ENCODE measurements around the gene AGBL4.

The AGBL4 gene

DNA sequence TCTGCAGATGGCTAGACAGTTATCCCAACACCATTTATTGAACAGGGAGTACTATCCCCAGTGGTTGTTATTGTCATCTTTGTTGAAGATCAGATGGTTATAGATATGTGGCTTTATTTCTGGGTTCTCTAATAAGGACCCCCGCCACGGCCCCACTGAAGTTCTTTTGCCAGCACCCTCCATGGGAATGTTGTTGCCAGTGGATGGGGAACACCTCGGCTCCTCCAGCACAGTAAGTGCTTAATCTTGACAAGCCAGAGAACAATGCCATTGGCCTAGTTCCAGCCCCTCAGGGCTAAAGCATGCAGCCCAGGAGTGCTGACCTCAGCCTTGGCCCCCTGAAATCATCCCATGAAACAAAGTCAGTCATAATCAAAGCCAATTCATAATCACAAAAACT lies 337.6 kb downstream of the AGBL4 start:
- no peak for FAIRE-seq

DNA sequence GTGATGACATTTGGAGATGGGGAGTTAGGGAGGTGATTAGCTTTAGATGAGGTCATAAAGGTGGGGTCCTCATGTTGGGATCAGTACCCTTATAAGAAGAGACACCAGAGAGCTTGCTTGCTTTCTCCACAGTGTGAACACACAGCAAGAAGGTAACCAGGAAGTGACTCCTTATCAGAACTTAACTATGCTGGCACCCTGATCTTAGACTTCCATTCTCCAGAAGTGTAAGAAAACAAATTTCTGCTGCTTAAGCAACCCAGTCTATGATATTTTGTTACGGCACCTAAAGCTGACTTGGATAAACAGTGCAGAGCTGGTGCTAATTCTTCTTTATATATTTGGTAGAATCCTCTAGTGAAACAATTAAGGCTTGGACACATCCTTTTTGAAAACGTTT lies 346.0 kb downstream of the AGBL4 start:
- no peak for FAIRE-seq

DNA sequence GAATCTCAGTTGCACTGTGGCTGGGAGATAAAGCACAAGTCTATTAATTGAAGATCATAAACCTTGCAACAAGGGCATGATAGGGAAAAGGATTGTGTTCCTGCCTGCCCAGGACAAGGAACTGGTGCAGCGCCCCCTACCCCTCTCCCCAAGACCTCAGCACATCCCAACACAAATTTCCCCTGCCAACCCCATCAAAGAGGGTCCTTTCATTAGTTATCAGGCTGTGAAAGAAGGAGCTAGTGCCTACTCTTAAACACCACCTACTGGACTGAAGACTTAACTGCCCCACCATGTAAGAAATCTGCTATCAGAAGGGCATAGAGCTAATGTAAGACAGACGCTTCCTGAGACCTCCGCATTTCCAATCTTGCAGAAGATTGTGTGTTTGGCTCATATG lies 372.6 kb downstream of the AGBL4 start:
- FAIRE-seq, result no peak

DNA sequence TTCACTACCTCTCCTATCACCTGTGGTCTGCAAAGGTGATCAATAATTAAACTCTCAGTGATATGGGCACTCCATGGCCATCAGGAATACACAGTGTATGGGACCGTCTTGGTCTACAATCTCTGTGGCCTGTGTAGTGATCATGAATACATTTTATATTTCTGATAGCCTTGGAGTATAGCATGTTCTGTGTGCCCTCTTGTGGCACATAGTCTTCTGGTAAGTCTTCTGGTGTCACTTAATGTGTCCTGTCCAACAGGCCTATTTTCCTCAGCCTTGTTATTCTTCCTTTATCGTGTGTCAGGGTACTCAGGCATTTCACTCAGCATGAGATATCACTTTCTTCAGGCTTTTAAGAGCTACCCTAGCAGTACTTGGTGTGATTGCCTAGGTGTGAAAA lies 393.6 kb downstream of the AGBL4 start:
- FAIRE-seq, result no peak

DNA sequence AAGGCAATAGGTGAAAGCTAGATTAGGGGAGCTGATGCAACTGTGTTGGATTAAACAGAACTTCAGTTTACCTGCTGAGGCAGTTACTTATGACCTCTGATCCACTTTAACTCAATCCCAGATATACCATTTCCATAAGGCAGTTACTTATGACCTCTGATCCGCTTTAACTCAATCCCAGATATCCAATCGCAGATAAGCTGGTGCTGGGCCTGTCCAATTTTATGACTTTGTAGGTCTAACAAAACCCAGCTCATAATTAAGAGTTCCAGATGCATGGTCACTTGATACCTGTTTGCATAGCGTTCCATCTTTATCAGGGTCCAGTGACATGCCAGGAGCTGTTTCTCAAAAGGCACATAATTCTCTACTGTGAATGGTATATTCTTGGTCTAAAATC lies 396.0 kb downstream of the AGBL4 start:
- no peak for FAIRE-seq

DNA sequence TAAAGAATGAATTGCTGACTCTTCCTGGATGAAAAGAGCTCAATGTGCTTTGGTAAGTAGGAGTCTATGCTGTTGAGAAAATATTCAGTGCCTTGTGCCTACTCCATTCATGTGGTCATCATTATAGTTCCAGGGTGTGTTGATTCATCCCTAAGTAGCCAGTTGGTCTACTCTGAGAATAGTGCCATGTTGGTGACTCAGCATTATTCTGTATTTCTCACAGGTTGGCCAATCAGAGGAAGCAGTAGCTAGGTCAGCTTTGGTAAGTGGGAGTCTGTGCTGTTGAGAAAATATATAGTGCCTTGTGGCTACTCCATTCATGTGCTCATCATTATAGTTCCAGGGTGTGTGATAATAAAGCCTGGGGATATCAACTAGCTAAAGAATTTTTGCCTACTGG lies 397.3 kb downstream of the AGBL4 start:
- FAIRE-seq, result no peak

DNA sequence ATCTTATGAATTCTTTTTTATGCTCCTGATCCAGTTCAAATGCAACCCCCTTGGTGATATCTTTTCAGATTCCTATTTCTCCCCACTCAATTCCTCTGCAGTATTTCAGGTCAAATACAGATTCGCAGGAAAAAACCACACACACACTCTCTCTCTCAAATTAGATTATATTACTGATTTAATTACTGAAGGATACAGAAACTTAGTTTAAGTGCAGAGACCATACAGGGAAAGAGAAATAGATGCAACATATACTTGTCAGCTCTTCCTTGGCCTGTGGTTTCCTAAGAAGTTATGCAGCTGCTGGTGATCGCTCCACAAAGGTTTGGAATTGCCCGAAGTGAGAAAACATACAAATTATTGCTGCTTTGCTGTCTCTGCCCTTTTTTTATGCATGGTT lies 400.9 kb downstream of the AGBL4 start:
- no peak for FAIRE-seq

DNA sequence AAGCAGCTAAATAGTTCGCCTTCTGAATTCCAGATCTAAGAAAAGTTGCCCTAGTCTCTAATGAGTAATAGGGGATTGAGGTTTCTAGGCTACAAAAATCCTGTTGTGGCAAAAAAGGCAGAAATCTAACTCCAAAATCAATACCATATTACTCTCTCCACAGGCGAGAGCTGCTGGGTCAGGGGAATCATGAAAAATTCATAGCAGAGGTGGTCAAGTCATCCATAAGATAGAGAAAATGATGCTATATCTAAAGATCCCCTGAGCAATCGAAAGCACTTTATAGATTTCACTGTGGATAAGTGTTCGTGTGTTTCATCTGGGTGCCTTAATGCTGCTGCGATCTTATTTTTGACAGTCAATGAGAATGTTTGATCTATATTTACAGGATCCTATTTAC lies 417.7 kb downstream of the AGBL4 start:
- FAIRE-seq, result no peak

DNA sequence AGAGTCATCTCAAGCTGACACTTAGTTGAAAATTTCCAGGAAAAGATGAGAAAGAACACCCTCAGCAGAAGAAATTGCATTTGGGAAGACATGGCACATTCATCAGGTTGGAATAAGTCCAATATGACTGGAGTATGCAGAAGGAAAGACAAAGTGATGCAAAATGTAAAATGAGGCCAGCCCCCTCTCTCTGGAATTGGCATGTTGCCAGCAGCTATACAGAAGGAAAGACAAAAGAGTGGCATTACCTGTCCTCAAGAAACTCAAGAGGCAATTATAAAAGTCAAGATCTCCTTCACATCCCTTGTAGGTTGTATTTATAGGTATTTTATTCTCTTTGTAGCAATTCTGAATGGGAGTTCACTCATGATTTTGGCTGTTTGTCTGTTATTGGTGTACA lies 426.3 kb downstream of the AGBL4 start:
- FAIRE-seq, result no peak

DNA sequence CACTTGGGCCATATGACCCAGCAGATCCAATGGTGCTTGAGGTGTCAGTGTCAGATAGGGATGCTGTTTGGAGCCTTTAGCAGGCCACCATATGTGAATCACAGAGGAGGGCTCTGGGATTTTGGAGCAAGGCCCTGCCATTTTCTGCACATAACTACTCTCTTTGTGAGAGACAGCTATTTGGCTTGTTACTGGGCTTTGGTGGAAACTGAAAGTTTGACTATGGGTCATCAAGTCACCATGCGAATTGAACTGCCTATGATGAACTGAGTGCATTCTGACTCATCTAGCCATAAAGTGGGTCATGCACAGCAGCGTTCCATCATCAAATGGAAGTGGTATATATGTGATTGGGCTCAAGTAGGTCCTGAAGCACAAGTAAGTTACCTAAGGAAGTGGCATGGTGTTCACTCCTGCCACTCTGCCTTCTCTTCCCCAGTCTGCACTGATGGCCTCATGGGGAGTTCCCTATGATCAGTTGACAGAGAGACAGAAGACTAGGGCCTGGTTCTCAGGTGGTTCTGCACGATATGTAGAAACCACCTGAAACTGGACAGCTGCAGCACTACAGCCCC lies 447.3 kb downstream of the AGBL4 start:
- no peak for FAIRE-seq

DNA sequence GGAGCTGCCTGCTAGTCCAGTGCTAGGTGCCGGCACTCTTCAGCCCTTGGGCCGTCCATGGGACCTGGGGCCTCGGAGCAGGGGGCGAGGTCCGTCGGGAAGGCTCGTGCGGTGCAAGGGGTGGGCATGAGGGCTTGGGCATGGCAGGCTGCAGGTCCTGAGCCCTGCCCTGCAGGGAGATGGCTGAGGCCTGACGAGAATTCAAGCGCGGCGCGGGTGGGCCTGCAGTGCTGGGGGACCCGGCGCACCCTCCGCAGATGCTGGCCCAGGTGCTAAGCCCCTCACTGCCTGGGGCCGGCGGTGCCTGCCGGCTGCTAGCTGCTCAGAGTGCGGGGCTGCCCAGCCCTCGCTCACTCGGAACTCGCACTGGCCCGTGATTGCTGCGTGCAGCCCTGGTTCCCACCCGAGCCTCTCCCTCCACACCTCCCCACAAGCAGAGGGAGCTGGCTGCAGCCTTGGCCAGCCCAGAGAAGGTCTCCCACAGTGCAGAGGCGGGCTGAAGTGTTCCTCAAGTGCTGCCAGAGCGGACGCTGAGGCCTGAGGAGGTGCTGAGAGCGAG lies 467.0 kb downstream of the AGBL4 start:
- no peak for FAIRE-seq

DNA sequence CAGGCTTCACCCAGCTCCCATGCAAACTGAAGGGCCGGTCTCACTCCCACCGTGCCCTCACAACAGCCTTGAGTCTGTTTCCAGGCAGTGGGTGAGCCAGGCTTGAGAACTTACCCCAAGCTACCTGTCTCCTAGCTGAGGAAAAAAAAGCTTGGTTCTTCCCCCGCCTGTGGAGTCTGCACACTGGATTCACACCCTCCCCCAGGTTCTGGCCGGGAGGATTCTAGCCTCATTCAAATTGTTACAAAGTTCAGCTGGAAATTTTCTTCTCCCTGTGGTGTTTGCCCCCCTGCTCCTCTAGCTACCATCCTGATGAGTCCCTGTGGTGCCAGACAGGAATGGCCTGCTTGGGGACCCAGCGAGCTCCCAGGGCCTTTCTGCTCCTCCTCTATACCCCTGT lies 471.7 kb downstream of the AGBL4 start:
- FAIRE-seq, result no peak

DNA sequence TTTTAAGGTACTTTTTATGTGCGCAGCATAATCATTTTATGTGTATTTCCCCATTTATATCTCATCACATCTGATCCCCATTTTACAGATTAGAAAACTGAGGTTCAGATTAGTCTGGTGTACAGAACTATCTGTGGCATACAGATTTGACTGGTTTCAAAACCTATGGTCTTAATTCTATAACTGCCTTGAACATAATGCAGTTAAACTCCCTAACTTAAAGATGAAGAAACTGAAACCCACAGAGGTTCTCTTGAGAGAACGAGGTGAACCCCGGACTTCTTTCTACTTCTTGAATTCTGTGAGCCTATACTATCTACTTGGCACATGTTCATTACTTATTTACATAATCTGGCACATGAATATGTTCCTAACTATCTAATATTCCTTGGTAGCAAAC lies 479.1 kb downstream of the AGBL4 start:
- FAIRE-seq, result no peak

DNA sequence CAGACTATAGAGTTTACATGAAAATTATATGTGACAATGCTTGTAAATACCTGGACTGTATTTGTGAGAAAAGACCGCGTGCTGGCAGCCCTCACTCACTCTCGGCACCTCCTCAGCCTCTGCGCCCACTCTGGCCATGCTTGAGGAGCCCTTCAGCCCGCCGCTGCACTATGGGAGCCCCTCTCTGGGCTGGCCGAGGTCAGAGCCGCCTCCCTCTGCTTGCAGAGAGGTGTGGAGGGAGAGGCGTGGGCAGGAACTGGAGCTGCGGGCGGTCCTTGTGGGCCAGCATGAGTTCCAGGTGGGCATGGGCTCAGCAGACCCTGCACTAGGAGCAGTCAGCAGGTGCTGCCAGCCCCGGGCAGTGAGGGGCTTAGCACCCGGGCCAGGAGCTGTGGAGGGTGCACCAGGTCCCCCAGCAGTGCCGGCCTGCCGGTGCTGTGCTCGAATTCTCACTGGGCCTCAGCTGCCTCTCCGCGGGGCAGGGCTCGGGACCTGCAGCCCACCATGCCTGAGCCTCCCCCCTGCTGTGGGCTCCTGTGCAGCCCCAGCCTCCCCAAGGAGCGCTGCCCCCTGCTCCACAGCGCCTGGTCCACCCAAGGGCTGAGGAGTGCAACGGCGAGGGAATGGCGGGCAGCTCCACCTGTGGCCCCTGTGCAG lies 482.5 kb downstream of the AGBL4 start:
- no peak for FAIRE-seq

DNA sequence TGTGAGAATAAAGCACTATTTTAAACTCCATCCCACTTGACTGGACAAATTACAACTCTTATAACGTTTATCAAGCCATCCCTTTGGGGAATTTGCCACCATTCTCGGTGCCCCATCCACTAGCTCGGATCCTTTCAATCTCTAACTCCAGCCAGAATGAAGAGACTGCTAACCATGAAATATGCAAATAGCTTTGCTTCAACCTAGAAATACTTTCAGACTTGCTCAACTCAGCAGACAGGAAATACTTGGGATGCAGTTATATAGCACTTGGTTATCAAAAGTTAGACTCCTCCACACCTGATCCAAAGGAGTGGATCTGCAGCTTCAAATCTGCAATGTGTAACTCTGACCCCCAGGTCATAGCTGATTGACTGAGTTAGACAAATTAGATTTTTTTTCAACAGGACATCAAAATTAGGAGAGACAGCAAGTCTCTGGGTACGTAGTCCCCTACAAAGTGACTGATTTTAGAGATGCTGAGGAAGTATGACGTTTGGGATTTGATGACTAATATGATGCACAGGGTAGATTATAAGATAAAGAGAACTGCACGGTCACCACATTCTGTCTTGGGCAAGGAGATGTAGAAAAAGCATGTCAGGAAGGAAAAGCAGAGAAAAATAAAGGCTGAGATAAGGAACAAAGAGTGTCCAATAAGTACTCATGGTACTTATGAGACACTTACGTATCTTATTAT lies 496.0 kb downstream of the AGBL4 start:
- FAIRE-seq, result no peak

DNA sequence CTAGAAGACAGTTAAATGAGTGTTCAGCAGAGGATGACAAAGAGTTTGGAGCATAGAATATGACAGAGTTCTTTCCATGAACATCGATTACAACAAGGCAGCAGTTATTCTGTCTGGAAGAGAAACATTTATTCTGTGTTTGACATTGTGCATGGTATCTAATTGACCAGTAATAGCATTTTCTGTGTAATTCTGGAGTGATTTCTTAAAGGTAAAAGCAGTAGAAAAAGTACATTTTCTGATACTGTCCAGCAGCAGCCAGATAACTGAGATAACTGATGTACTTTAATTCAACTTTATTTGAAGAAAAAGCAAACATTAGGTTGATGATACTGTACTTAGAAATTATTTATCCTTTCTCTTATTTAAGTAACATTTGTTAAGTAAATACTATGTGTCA lies 497.1 kb downstream of the AGBL4 start:
- FAIRE-seq, result no peak

DNA sequence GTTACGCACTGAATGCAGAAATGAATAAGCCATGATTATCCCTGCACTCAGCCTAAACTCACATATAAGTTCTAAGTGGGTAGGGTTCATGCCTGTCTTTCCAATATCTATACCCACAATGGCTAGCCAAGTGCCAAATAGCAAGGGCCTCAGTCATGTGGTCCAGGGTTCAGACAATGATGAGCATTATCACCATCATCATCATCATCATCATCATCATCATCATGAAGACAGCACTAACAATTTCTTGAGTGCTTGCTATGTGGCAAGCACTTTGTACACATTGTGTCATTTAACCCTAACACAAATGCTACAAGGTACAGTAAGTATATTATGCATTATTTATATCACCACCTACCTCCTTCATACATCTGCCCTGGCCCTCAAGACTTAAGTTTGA lies 500.0 kb downstream of the AGBL4 start:
- no peak for FAIRE-seq

DNA sequence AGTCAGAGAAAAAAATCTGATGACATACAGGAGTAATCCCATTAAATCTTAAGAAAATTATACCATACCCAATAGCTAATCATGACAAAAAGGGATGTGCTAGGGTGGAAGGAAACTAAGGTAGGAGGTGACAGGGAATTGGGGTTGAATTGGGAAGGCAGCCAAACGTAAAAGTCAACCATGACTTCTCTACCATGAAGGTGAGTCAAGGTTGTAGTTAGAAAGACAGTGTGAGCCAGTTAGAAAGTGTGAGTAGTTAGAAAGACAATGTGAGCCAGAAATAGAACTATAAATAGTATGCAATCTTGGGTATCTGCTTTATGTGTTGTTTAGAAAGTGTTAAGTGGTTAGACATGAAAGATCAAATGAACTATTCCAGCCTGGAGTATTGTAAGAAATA lies 556.8 kb downstream of the AGBL4 start:
- no peak for FAIRE-seq

DNA sequence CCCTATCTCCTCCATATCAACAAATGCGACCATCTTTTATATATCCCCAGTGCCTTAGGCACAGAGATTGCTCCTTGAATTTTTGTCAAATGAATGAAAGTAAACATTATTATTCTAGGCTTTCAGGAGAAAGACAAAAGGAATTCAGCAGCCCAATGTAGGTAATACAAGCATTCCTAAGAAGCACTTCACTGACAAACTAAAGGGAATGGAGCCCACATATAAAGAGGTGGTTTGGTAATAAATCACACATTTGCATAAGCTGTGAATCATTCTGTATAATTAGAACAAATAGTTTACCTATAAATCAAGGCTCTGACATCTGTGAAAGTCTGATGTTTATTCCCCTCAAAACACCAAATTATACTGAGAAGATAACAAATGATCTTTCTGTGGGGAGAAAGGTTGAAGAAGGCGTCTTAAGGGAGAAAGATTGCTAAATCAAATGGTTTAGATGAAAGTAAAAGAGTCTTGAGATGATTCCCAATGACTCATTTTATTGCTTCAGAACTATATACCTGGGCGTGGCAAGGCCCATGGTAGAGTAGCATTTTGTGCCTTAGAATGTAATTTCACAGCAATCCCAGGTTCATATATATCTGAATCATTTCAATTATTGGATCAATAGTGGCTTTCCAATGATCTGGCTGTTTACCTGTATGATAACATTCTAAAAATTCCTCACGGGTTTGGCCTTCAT lies 558.1 kb downstream of the AGBL4 start:
- no peak for FAIRE-seq

DNA sequence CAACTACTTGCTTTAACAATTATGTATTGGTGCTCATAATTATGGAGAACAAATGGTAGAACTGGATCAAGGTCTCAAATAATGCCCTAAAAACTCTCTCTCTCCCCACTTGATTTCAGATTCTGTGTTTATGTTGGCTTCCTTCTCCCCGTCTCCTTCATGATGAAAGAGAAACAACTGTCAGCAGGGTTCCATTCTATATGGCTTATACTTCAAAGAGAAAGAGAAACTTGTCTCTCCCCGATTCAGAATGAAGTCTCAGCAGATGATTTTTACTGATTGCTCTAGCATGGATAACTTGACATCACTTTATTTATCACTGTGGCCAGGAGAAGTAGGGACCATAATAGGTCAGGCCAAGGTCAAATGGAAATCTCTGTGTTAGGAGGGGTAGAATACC lies 575.6 kb downstream of the AGBL4 start:
- no peak for FAIRE-seq

DNA sequence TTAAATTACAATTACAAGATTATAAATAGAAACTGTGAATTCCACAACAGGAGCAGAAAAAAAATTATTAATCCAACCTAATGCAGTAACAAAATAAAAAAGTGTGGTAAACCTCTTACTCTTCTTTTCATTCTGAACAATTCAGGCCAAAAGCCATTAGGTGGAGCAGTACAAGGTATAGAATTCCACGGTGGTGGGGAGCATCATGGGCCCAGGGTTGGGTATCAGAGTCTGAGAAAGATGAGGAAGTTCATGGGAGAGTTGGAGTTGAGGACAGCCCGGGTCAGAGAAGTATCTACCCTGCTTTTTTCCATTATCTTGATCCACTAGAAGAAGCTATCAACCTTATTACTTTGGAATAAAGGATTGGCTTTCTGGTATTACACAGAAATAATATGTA lies 586.9 kb downstream of the AGBL4 start:
- no peak for FAIRE-seq

DNA sequence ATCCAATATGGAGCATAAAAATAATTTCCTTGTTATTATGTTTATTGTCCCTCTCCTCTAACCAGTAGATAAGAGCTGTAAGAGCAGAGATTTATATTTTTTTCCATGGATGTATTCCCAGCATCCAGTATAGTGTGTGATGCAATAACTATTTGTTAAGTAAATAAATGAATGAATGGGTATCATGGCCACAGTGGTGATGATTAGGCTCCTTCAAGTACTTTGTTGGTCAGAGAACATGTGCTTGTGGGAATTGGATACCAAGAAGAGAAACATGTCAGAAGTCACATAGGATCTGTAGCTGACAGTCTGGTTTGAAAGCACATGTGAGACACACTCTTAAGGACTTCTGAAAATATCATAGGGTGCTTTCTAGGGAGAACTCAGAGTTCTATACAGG lies 588.5 kb downstream of the AGBL4 start:
- no peak for FAIRE-seq

DNA sequence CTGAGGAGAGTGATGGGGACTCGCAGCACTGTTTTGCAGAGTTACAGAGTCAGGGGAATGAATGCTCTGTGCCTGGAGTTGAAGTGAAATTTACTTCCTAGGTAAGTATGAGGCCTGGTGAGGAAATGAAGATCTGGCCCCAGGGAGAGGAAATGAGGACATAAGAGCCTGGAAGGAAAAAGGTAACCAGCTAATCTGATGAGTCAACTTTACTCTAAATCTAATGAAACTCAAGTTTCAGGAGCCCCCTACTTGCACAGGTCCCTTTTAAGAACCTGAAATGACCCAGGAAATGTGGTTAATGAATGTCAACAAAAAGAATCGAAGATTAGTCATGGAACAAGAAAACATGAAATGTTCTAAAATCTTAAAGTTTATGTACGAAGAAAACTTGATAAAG lies 599.0 kb downstream of the AGBL4 start:
- no peak for FAIRE-seq

DNA sequence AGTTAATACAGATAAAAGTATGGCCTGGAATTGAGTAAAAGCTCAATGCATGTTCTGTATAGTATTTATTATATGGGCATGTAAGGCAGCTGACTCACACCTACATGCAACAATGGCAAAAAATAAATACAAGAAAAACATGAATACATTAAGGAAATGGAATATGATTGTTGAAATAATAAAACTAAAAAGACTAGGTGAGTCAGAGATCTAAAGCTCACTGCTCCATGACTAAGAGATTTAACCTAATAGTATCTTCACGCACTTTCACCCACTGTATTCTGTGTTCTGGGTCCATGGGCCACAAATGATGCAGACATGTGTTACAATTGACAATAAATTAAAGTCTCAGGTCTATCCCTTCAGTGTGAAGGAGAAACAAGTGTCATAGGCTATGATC lies 607.0 kb downstream of the AGBL4 start:
- no peak for FAIRE-seq
